Inferior parietal cortex (tissue), 1 donor: ENCODE measurements around the gene TAGLN.

ENCODE experiments used
- DNase-seq: peaks from one replicate; pipeline ENCODE4 v3.0.0-alpha.2; 2016; ENCODE audit errors: extremely low spot score

The TAGLN gene

DNA sequence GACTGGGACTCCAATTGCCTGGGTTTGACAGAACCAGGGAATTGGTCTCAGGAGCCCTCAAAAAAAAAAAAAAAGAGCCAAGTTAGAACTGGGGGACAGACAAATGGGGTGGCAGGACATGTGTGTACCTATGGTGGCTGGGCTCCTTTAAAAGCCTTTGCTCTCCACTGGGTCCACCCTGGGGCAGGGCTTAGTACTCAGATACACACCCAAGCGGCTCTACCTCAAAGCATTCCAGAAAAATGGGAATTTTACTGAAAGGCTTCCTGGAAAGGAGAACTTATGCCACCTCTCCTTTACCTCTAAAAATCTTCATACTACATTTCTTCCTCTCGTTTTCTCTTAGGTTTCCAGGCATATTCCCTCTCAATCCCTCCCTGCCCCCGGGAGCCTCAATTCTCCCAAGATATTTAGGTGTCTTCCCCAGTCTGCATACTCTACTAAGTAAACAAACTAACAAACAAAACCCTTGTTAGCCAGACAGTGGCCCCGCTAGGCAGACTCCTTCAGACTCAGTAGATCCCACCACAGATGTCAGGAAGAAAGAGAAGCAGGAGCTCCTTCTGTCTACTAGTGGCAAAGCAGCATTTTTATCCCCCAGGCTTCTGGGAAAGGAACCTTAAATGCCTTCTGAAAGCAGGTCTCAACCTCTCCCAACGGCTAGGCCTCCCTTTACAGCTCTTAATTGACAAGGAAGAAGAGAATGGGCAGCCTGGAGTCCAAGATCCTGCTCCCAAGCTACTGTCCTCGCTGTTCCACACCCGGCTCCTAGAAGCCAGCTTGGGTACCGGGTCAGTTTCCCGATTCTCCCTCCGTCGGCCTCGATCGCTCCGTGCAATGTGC, 32.0 kb downstream of the TAGLN start:
- DNase-seq = no peak

DNA sequence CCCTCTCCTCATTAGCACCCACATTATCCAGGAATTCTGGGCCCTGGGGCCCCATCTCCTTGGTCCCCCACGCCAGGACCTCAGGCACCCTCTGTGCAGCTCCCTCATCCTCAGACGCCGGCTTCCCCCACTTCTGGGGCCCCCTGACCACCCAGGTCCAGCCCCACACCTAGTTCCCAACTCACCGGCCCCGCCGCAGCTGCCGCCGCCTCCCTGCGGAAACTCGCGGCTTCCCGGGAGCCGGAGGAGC, 32.6 kb downstream of the TAGLN start, which contains the start of gene PCSK7:
PCSK7 (minus strand) TSS at position 232 of the 250 bp plus-strand sequence. CDS start 2,229 bp downstream, outside the sequence.
- DNase-seq = no peak

GRCh38 chr11:117232092-117232878, 33.1 kb downstream of the TAGLN start, which contains the start of gene RNF214:
Gene RNF214 (plus strand): TSS chr11:117232671. CDS start chr11:117234273, 1,602 bp downstream.
- DNase-seq = peak; percentile 80

- DNase-seq = no peak
Measured at GRCh38 chr11:117232911-117233409, 33.8 kb downstream of the TAGLN start.

GRCh38 chr11:117238221-117238620, 39.1 kb downstream of the TAGLN start:
- DNase-seq = no peak

DNA sequence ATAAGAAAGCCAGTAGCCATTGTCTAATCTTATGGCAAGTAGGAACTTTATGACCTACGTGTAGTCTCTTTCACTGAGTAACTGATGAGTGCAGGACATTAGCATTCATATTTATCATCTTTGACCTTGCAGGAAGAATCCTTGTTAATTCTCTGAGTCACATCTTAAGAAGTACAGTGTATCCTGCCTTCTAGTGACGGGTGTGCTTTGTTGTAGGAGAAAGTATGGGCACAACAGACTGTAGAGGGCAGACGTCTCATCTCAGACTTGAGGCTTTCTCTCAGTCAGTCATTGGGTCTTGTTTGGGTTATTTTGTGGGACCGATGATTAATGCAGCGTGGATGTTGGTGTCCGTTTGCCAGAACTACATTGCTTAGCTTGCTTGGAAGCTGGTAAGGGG, 40.1 kb downstream of the TAGLN start:
- no peak for DNase-seq

GRCh38 chr11:117248341-117248740, 49.2 kb downstream of the TAGLN start:
- DNase-seq = no peak

DNA sequence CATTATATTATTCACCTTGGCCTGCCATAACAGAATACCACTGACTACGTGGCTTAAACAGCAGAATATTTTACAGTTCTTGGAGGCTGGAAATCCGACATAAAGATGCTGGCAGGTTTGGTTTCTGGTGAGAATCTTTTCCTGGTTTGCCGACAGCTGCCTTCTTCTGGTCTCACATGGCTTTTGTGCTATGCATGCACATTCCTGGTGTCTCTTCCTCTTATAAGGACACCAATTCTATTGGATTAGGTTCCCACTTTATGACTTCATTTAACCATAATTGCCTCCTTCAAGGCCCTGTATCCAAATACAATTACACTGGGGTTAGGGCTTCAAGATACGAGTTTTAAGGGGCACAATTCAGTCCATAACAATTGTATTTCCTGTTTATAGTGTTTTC, 50.4 kb downstream of the TAGLN start:
- DNase-seq = no peak

- no peak for DNase-seq
Measured at GRCh38 chr11:117251506-117251905, 52.3 kb downstream of the TAGLN start.

DNA sequence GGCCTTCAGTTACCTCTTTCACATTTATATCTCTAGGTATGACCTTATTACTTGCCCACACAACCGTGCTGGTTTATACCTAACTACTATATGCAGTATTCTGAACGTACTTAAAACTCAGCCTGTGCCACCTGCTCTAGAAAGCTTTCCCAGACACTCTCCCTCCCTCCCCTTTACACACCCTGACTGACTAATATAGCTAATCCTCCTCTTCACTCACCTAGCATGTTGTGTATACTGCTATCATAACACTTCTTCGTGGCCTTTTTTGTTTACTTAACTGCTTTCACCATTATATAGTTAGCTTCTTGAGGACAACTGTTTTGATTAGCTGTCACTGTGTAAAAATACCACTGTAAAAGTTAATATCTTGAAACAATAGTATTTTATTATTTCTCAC, 56.8 kb downstream of the TAGLN start:
- DNase-seq = no peak

DNA sequence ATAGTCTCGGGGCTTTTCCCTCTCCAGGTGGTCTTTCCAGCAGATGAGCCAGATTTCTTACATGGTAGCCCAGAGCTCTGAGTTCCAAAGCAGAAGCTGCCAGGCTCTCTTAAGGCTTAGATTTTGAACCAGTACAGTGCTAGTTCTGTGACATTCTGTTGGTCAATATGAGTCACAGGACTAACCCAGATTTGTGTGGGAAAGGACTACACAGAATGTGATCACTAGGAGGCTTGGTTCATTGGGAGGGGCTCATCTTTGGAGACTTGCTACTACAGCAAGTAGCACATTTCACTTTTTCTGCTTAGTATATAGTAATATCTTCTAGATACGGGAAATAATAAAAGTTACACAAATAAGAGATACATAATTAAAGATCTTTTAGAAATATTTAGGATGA, 57.4 kb downstream of the TAGLN start:
- no peak for DNase-seq
